Neuron (in vitro differentiated cells): ENCODE data around the gene REL.
"Not testable (repeated sequence)": the region's sequence is repeated elsewhere in the genome, so short reads cannot be mapped to it uniquely, and the experiment has no call there.

Source experiments
- H2AFZ ChIP-seq: one replicate; pipeline ENCODE4 v1.6.1; 2013; ENCODE audit warnings: low read depth, mild to moderate bottlenecking, inconsistent platforms, low read length, moderate library complexity
- H3K27me3 ChIP-seq: one replicate; pipeline ENCODE4 v1.6.1; 2013; ENCODE audit warnings: low read length; ENCODE audit not compliant: insufficient read depth
- H3K36me3 ChIP-seq: one replicate; pipeline ENCODE4 v1.6.1; 2013; ENCODE audit warnings: low read length; ENCODE audit not compliant: insufficient read depth
- H3K4me1 ChIP-seq: one replicate; pipeline ENCODE4 v1.6.1; 2013; ENCODE audit warnings: low read length; ENCODE audit not compliant: insufficient read depth
- H3K4me3 ChIP-seq: 2 replicates; pipeline ENCODE4 v1.5.1; 2013; ENCODE audit warnings: mild to moderate bottlenecking, low read length, moderate library complexity
- H3K9me3 ChIP-seq: one replicate; pipeline ENCODE4 v1.6.1; 2013; ENCODE audit warnings: low read length

Gene REL

DNA sequence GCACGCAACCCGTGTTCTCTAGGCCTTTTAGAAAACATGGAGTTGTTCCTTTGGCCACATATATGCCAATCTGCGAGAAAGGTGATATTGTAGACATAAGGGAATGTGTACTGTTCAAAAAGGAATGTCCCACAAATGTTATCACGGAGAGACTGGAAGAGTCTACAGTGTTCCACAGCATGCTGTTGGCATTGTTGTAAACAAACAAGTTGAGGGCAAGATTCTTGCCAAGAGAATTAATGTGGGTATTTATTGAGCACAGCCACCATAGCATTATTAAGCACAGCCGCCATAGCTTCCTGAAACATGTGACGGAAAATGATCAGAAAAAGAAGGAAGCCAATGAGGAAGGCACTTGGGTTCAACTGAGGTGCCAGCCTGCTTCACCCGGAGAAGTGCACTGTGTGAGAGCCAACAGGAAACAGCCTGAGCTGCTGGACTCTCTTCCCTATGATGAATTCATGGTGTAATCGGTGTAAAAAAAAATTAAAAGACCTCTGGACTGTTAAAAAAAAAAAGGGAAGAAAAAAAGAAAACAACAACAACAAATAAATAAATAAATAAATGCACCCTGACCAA is 29.0 kb upstream of the REL start:
- no peaks in the 10 kb centered on the region for H3K9me3 ChIP-seq
- H3K27me3 ChIP-seq: no peaks in the 10 kb centered on the region
- H3K4me3 ChIP-seq: no peak overlapping the region
- H3K4me1 ChIP-seq: no peaks in the 10 kb centered on the region
- no peaks in the 10 kb centered on the region for H3K36me3 ChIP-seq
- no peak overlapping the region for H2AFZ ChIP-seq

DNA sequence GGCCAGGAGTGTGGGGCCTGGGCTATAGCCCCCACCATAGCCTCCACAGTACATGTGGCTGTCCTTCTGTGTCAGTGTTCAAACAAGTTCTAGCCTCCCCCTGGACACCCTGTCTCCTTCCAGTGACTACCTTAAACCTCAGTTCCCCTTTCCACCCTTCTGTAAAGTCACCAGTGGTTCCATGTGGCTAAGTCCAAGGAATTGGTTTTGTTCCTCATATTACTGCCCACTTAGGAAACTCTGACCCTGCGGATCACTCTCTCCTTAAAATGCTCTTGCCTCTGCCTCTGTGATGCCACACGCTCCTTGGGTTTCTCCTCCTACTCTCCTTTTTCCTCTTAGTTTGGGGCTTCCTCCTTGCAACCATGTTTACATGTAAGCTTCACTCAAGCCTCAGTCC is 27.8 kb upstream of the REL start:
- Histone ChIP-seq H3K36me3 (no peaks in the 10 kb centered on the region), H3K9me3 (no peaks in the 10 kb centered on the region), H3K4me3 (no peak overlapping the region), H2AFZ (no peak overlapping the region), H3K4me1 (no peaks in the 10 kb centered on the region), H3K27me3 (no peaks in the 10 kb centered on the region)

DNA sequence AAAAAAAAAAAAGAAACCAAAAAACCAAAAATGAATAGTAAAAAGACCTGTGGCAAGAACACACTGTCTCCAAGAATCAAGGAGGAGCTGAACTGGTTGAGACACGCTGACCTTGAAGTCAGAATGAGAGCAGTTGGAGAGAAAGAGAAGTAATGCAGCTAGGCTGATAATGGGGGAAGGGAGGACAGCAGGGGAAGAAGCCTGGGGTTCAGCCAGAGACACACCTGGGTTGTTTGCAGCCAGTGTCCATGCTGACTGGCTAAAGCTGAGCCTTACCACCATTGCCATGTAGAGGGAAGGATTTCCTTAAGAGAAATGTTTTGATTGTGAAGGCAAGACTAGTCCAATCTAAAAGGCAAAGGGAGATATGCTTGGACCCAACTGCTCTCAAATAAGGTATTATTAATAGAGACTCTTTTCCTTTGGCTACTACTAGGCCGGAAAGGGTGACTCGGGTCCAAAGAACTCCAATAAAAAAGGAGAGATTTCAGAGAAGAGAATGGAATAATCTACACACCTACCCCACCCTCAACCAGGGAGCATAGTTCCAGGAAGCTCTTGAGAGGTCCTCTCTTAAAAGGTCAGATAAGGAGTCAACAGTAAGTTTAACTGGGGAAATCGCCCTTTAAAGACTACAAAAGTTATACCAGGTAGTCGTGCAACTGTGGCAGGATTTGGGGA is 25.2 kb upstream of the REL start:
- H3K4me1 ChIP-seq: no peaks in the 10 kb centered on the region
- no peaks in the 10 kb centered on the region for H3K9me3 ChIP-seq
- no peaks in the 10 kb centered on the region for H3K27me3 ChIP-seq
- no peak overlapping the region for H2AFZ ChIP-seq
- no peaks in the 10 kb centered on the region for H3K36me3 ChIP-seq
- H3K4me3 ChIP-seq: no peak overlapping the region

DNA sequence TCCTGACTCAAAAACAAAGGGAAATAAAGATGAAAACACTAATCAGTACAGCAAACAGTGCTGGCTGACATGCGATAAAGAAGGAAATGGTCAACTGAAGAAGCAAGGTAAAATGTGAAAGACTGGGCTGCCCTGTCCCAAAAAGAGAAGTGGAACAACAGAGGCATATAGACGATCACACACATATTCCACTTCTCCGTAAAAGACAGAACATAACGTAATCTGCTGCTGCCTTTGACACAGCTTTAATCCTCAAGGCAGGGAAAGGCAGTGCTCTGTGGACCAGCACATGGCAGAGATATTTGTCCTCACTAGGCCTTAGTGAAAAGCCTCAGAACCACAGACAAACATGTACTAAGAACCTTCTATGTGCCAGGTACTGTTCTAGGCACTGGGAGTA is 24.3 kb upstream of the REL start:
- H2AFZ ChIP-seq: no peak overlapping the region
- H3K4me1 ChIP-seq: no peaks in the 10 kb centered on the region
- H3K4me3 ChIP-seq: no peak overlapping the region
- no peaks in the 10 kb centered on the region for H3K9me3 ChIP-seq
- H3K36me3 ChIP-seq: no peaks in the 10 kb centered on the region
- no peaks in the 10 kb centered on the region for H3K27me3 ChIP-seq

DNA sequence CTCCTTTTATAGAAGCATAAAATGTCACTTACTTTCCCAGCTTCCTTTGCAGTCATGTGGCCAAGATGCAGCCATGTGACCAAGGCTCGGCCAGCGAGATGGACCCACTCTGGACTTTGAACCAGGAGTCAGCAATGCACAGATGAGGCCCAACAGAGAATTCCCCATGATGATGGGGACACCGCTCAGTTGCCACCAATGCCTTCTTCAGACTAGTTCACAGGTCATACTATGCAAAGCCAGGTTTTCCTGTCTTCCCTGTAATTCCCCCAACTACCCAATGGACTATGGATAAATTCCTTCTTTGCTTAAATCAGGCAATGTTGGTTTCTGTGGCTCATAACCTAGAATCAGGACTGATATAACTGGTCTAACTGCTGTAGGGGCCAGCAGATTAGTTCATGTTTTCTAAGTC is 22.5 kb upstream of the REL start:
- Histone ChIP-seq H3K4me1 (no peaks in the 10 kb centered on the region), H3K4me3 (no peak overlapping the region), H3K27me3 (no peaks in the 10 kb centered on the region), H3K9me3 (no peaks in the 10 kb centered on the region), H3K36me3 (no peaks in the 10 kb centered on the region), H2AFZ (no peak overlapping the region)

DNA sequence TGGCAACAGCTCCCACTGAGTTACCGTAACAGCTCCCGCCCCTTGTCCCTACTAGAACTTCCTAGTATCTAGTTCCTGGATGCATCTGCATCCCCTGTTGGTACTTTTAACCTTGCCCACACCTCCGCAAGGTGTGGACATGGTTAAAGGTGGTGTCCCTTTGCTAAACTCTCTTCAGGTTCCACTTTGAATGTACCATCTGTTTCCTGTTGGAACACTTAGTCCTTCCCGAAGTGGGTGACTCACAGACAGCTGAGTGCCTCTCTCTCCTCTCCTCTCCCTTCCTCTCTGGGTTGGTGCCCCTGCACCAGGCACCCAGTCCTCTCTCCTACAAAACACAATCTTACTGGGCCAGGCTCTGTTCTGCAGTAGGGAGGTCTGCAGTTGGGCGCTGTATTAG is 19.6 kb upstream of the REL start:
- no peaks in the 10 kb centered on the region for H3K27me3 ChIP-seq
- no peak overlapping the region for H2AFZ ChIP-seq
- H3K4me3 ChIP-seq: no peak overlapping the region
- H3K4me1 ChIP-seq: no peaks in the 10 kb centered on the region
- no peaks in the 10 kb centered on the region for H3K36me3 ChIP-seq
- no peaks in the 10 kb centered on the region for H3K9me3 ChIP-seq

DNA sequence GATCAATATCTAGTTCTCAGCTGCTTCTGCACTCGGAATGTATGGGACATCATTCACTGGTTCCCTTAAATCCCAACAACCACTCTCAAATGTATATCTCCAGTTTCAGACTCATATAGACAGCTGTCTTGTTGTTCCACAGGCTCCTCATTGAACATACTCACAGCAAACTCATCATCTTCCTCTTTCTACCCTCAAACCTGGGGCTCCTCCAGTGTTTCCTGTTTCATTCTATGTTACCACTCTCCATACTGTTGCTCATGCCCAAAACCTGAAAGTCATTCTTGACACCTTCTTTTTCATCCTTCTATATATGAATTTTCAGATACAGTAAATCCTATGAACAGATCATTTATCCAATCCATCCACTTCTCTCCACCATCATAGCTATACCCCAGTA is 18.7 kb upstream of the REL start:
- Histone ChIP-seq H3K4me1 (no peaks in the 10 kb centered on the region), H3K9me3 (no peaks in the 10 kb centered on the region), H3K4me3 (no peak overlapping the region), H3K27me3 (no peaks in the 10 kb centered on the region), H2AFZ (no peak overlapping the region), H3K36me3 (no peaks in the 10 kb centered on the region)

DNA sequence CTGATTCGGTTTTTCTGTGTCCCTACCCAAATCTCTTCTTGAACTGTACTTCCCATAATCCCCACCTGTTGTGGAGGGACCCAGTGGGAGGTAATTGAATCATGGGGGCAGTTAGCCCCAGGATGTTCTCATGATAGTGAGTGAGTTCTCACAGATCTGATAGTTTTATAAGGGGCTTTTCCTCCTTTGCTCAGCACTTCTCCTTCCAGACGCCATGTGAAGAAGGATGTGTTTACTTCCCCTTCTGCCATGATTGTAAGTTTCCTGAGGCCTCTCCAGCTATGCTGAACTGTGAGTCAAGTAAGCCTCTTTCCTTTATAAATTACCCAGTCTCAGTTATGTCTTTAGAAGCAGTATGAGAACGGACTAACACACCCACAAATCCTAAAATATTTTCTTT is 16.0 kb upstream of the REL start:
- H3K4me1 ChIP-seq, H3K36me3 ChIP-seq, H3K4me3 ChIP-seq, H3K9me3 ChIP-seq, H3K27me3 ChIP-seq, H2AFZ ChIP-seq: not testable (repeated sequence)

DNA sequence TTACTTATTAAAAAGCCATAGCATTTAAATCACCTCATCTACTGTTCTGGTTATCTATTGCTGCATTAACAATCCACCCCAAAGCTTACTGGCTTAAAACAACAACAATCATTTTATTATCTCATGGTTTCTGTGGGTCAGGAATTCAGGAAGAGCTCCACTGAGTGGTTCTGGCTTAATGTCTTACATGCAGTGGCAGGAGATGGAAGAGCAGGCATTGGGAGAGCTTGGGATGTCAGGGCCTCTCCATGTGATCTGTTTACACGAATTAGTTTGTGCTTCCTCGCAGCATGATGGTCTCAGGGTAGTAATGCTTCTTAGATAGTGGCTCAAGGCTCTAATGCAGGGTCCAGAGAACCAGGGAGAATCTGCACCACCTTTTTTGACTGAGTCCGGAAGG is 14.4 kb upstream of the REL start:
- Histone ChIP-seq H3K36me3 (no peaks in the 10 kb centered on the region), H3K4me3 (no peak overlapping the region), H3K4me1 (no peaks in the 10 kb centered on the region), H2AFZ (no peak overlapping the region), H3K27me3 (no peaks in the 10 kb centered on the region), H3K9me3 (no peaks in the 10 kb centered on the region)

DNA sequence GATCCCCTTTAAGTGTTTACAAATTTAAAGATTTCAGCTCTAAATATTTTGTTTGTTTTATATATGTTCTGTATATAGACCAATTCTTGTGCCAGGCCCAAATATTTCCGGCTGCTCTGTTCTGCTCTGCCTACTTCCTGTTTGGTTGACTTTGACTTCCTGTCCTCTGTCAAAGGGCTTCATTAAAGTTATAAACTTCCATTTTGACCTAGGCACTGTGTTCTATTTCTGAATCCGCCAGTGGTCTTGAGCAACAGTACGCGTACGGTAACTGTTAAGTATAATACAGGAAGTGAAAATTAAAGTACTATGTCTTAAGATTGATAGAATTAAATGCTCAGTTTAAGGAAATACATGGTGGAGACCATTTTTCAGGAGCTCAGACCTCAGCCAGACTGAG is 13.5 kb upstream of the REL start:
- Histone ChIP-seq H2AFZ (no peak overlapping the region), H3K4me1 (no peaks in the 10 kb centered on the region), H3K27me3 (no peaks in the 10 kb centered on the region), H3K4me3 (no peak overlapping the region), H3K36me3 (no peaks in the 10 kb centered on the region), H3K9me3 (no peaks in the 10 kb centered on the region)

DNA sequence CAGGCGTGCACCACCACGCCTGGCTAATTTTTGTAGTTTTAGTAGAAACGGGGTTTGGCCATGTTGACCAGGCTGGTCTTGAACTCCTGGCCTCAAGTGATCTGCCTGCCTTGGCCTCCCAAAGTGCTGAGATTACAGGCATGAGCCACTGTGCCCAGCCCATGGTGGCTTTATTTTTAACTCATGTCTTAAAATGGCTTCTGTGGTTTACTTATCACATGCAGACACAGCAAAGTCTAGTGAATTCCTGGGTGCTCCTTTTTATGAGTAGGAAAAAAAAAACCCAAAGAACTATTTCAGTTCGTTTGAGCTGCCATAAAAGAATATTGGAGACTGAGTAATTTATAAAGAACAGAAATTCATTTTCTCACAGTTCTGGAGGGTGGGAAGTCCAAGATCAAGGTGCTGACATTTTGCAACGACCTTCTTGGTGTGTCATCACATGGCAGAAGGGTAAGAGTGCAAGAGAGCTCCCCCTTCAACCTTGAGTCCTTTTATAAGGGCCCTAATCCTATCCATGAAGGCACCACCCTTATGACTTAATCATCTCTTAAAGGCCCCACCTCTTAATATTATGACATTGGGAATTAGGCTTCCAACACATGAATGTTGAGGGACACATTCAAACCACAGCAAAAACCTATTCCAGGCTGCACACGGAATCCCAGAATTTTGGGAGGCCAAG is 12.6 kb upstream of the REL start:
- Histone ChIP-seq H3K9me3 (no peaks in the 10 kb centered on the region), H3K4me1 (no peaks in the 10 kb centered on the region), H3K36me3 (no peaks in the 10 kb centered on the region), H3K4me3 (no peak overlapping the region), H2AFZ (no peak overlapping the region), H3K27me3 (no peaks in the 10 kb centered on the region)

DNA sequence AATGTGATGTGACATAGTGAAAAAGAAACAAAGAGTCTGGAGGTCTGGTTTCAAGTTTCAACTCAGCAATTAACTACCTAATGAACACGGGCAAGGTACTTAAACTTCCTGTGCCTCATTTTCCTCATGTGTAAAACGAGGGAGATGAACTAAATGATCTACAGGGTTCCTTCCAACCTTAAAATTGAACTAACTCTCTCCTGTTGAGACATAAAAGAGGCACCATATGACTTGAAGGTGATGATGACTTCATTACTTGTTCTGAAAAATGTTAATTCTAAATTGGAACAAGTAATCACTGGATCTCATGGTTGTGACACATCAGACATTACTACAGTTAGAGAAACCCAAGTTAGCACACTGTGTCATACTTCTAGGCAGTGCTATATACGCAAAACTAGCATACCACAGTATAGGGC is 8.9 kb upstream of the REL start:
- Histone ChIP-seq H3K9me3 (no peaks in the 10 kb centered on the region), H3K36me3 (no peaks in the 10 kb centered on the region), H3K4me3 (no peak overlapping the region), H3K4me1 (no peaks in the 10 kb centered on the region), H3K27me3 (no peaks in the 10 kb centered on the region), H2AFZ (no peak overlapping the region)

DNA sequence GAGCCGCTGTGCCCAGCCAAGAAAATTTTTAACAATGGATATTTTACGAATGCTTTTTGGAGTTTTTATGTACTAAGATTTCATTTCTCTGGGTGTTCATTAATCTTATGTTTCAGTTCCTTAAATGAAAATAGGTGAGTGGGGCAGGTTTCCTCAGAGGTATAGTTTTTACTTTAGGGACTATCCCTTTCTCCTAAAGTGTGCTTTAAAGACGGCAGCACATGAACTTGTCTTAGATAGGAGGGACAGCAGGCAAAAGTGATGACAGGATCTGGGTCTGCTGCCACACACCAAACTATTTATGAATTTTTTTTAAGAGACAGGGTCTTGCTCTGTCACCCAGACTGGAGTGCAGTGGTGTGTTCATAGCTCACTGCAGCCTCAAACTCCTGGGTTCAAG is 8.0 kb upstream of the REL start:
- Histone ChIP-seq H2AFZ (no peak overlapping the region), H3K27me3 (no peaks in the 10 kb centered on the region), H3K4me3 (no peak overlapping the region), H3K9me3 (no peaks in the 10 kb centered on the region), H3K36me3 (no peaks in the 10 kb centered on the region), H3K4me1 (no peaks in the 10 kb centered on the region)

DNA sequence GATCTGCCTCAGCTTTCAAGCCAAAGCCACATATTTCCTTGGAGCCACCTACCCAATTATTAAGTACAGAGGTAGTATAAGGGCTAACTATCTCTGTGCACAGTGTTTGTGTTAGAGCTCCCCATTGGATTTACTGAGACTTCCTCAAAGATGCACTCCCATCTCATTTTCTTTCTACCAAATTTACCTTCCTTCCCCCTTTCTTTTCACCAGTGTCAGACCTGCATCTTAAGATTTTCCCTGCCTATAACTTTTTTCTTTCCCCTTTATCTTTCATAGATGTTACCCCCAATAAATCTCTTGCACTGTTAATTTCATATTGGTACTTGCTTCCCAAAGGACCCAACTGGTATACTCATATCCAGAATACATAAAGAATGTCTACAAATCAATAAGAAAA is 5.9 kb upstream of the REL start:
- Histone ChIP-seq H3K4me1 (peaks cover 4% of the 10 kb centered on the region), H3K4me3 (no peak overlapping the region), H3K36me3 (no peaks in the 10 kb centered on the region), H2AFZ (no peak overlapping the region), H3K27me3 (no peaks in the 10 kb centered on the region), H3K9me3 (no peaks in the 10 kb centered on the region)
